ENCODE results near the gene DMPK.

The DMPK gene

GRCh38 chr19:45771311-45771933 is 10.9 kb downstream of the DMPK start:
- no peak overlapping the region for H3K27ac ChIP-seq
- DNase-seq (ENCODE audit: low read depth, low spot score) = no peak

- peak; percentile 92 for DNase-seq (ENCODE audit: low read depth, low spot score)
- H3K27ac ChIP-seq = peak overlapping the region; percentile 84
Observed at GRCh38 chr19:45770192-45771101, 11.8 kb downstream of the DMPK start.

GRCh38 chr19:45769821-45770191 is 12.5 kb downstream of the DMPK start:
- peak overlapping the region; percentile 84 for H3K27ac ChIP-seq
- DNase-seq (ENCODE audit: low read depth, low spot score) = no peak

- peak within 1 kb of the TSS; percentile 84 for H3K27ac ChIP-seq
- DNase-seq (ENCODE audit: low read depth, low spot score) = peak; percentile 82
Observed at GRCh38 chr19:45768984-45769782, 13.1 kb downstream of the DMPK start, which contains the start of gene SIX5. TSS of gene SIX5 (minus strand) at chr19:45769252. CDS start at chr19:45768844, 408 bp downstream.

- no peak for DNase-seq (ENCODE audit: low read depth, low spot score)
- peak overlapping the region; percentile 84 for H3K27ac ChIP-seq
Observed at GRCh38 chr19:45768655-45768983, 13.7 kb downstream of the DMPK start.

- no peak for DNase-seq (ENCODE audit: low read depth, low spot score)
- peak overlapping the region; percentile 84 for H3K27ac ChIP-seq
Observed at GRCh38 chr19:45767881-45768654, 14.2 kb downstream of the DMPK start.

GRCh38 chr19:45767410-45767880 is 14.8 kb downstream of the DMPK start:
- H3K27ac ChIP-seq = peak overlapping the region; percentile 84
- DNase-seq (ENCODE audit: low read depth, low spot score) = no peak

- no peak for DNase-seq (ENCODE audit: low read depth, low spot score)
- H3K27ac ChIP-seq = peak overlapping the region; percentile 84
Observed at GRCh38 chr19:45766869-45767346, 15.4 kb downstream of the DMPK start.

GRCh38 chr19:45766296-45766868 is 15.9 kb downstream of the DMPK start:
- no peak for DNase-seq (ENCODE audit: low read depth, low spot score)
- peak overlapping the region; percentile 84 for H3K27ac ChIP-seq

GRCh38 chr19:45765702-45766295 is 16.5 kb downstream of the DMPK start:
- no peak for DNase-seq (ENCODE audit: low read depth, low spot score)
- H3K27ac ChIP-seq = no peak overlapping the region

GRCh38 chr19:45764945-45765701 is 17.2 kb downstream of the DMPK start:
- H3K27ac ChIP-seq = no peak overlapping the region
- DNase-seq (ENCODE audit: low read depth, low spot score) = no peak

- H3K27ac ChIP-seq = no peak overlapping the region
- no peak for DNase-seq (ENCODE audit: low read depth, low spot score)
Observed at GRCh38 chr19:45764475-45764874, 17.8 kb downstream of the DMPK start.

- H3K27ac ChIP-seq = no peak overlapping the region
- no peak for DNase-seq (ENCODE audit: low read depth, low spot score)
Observed at GRCh38 chr19:45763691-45764294, 18.5 kb downstream of the DMPK start.

GRCh38 chr19:45762870-45763631 is 19.2 kb downstream of the DMPK start:
- no peak for DNase-seq (ENCODE audit: low read depth, low spot score)
- no peak overlapping the region for H3K27ac ChIP-seq

- H3K27ac ChIP-seq = no peak overlapping the region
- DNase-seq (ENCODE audit: low read depth, low spot score) = no peak
Observed at GRCh38 chr19:45761714-45762113, 20.6 kb downstream of the DMPK start.

GRCh38 chr19:45758921-45759320 is 23.4 kb downstream of the DMPK start:
- no peak overlapping the region for H3K27ac ChIP-seq
- DNase-seq (ENCODE audit: low read depth, low spot score) = no peak

- no peak overlapping the region for H3K27ac ChIP-seq
- DNase-seq (ENCODE audit: low read depth, low spot score) = no peak
Observed at GRCh38 chr19:45757695-45758094, 24.6 kb downstream of the DMPK start.

Data from epithelial cell of prostate (primary cell).